DMS153 (cell line): ENCODE results near the gene CCR6.
A peak's percentile ranks its signal among the peaks of the same experiment; 100 is the strongest.
"Not testable (repeated sequence)": the region's sequence is repeated elsewhere in the genome, so short reads cannot be mapped to it uniquely, and the experiment has no call there.

Experiments
- DNase-seq: peaks from one replicate; lab custom pipeline; 2025; lab: John Stamatoyannopoulos, UW

Gene CCR6

DNA sequence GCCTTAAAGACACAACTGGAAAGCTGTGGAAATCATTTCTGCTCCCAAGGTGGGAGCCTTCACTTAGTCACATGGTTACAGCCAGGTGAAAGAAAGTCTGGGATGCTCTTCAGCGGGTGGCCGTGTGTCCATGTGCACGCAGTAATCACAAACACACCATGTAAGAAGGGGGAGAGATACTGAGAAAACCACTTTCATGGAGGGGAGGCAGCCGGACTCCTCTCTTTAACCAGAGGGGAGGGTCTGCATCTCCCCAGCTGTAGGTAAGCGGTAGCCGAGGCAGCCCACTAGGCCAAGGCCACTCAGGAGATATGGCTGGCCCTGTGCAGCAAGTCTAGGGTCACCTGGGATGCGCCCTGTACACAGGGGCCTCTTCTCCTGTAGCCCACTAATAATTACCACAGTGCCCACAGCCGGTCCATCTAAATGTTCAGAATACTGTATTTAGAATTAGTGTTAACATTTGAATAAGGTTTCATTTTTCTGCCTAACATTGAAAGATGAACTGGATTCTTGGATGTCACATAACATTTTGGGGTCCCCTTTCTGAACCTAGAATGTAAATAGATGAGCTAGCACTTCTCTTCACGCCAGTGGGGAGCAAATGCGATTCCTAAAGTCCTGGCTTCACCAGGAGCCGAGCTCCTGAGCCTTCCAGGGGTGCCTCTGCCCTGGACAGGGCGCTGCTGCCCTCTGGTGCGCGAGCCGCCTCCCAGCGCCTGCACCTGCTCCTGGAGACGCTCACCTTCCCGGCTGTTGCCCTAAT is 19.0 kb downstream of the CCR6 start:
- DNase-seq: peak; percentile 9

DNA sequence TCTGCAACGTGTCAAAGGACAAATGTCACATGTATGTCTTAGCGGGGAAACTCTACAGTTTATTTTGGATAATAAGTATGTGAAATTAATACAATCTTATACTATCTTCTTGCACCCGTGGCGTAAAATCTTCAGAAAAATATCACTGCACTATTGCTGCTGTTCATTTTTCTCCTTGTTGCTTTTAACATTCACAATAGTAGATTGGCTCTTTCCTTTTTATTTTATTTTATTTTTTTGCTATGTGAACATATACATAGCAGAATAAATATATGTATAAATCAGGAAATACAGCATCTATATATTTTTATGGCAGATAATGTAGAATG is 19.5 kb downstream of the CCR6 start:
- no peak for DNase-seq

DNA sequence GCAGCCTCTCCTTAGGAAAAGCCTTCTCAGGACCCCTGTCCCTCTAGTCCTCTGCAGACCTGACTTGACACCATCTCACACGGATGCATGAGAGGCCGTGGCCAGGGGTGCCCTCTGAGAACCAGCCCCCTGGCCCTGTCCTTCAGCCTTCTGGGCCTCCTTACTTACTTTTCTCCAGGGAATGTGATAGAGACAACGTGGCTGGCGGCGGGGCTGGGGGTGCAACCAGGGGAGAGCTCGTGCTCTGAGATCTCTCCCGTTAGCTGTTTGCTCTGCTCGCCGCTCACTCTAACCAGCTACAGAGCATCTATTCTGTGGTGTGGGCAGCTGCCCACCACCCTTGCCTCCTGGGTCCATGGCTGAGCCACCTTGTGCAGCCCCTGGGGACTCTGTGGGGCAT is 20.1 kb downstream of the CCR6 start:
- DNase-seq: no peak

DNA sequence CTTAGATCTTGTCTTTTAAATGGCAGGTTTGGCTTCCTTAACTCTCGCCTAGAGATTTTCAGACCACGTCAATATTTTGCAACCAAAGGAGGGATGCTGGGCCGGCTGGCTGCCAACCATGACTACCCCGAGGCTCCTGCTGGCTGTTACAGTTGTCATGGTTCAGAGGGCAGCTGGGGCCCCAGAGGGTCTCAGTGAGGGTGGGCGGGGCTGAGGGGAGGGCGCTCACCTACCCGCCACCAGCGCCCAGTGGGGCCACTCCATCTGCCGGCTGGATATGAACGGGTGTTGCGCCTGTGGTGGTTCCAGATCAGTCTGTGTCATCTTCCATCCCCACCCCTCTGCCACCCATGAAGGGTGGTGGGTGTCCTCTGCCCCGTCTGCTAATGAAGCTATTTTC is 22.6 kb downstream of the CCR6 start:
- no peak for DNase-seq

DNA sequence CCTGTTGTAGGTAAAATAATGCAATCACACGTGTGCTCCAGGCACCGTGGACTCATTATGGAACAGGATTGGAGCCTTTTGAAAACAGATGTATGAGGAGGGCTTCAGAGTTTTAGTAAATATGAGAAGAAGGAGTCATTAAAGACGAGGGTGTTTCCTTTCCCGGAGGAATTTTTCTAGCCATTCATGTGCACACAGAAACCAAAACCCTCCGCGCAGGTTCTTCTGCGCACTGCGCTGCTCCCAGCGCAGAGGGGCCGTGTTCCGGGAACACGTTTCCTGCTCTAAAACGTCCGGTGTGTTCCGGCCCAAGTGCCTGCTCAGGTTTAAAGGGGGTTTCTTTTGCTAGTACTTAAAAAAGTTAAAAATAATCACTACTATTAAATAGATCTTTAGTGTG is 23.2 kb downstream of the CCR6 start:
- peak; percentile 15 for DNase-seq

DNA sequence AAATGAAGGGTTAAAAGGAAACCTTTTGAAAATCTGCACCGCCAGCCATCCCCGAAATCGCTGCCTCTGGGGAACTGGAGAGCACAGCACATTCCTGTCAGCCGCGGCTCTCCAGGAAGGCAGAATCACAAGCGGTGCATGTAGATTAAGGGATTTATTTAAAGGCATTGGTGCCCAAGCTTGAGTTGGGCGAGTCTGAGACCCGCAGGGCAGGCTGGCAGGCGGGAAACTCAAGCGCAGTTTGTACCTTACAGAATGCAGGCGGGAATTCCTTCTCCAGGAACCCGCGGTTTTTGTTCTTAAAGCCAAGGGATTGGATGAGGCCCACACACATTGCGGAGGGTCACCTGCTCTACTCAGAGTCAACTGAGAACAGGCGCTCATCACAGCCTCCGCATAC is 24.1 kb downstream of the CCR6 start:
- no peak for DNase-seq

DNA sequence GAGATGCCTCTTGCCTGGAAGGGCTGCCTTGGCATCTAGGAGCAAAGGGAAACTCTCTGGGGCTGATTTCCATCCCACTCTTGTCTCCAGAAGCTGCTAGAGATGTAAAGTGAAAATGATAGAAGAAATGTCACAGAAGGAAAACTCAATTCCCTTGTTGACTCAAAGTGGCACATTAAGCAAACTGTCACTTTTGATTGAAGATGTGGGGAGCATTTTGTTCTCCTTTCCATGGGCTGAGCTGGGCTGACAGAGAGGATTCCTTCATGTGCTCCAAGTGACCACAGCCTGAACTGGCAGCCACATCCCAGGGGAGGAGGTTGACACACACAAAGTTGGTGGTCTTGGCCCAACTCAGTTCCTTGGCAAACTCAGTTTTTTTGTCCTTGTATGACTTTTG is 25.1 kb downstream of the CCR6 start:
- no peak for DNase-seq

DNA sequence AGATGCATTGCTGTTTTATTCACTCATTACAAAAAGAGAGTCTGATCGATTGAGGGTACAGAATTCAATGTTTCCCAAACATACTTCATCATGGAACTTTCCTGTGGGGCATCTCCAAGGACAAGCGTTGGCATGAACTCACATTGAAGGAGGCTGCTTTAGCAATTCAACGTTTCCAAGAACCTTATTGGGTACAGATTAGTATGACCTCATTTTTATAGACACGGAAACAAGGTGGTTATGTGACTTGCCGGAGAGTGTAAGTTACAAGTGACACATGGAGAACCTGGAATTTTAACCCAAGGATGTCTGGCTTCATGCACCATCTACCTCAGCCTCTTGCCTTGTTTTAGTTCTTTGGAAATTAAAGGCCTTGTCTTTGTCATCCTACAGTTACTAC is 26.1 kb downstream of the CCR6 start:
- DNase-seq: no peak

DNA sequence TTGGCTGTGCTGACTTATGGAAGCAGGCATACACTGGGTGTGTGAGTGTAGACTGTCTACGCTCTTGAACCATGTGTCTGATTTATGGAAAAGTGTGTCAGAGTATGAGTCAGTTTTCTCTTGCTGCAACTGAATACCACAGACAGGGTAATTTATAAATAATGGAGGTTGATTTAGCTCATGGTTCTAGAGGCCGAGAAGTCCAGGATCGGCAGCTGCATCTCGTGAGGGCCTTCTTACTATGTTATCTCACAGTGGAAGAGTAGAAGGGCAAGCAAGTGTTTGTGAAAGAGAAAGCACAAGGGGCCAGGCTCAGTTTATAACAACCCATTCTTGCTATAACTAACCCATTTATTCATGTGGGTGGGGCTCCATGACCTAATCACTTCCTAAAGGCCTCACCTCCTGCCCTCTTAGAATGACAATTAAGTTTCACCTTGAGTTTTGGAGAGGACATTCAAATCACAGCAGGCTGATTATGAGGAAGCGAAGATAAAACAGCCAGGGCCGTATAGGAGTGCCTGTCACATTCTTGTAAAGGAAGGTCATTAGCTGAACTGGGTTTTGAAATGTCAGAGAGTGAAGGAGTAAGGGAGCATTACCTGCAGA is 28.1 kb downstream of the CCR6 start:
- DNase-seq: no peak

DNA sequence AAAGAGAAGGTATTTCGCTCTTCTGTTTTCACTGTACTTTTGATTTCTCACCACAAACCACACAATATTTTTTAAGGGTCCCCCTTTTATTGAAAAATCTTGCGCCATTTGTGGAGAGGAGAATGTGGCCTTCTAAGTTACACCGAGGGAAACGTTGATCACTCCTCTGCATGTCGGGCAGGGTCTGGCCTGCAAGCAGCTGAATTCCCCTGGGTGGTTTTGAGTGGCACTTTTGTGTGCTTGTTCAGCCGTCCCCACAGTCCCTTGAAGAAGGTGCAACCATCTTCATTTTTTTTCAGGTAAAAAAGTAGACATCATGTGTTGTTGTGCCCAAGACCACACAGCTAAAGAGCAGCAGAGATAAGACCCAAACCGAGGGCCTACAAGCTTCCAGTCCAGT is 28.8 kb downstream of the CCR6 start:
- no peak for DNase-seq

DNA sequence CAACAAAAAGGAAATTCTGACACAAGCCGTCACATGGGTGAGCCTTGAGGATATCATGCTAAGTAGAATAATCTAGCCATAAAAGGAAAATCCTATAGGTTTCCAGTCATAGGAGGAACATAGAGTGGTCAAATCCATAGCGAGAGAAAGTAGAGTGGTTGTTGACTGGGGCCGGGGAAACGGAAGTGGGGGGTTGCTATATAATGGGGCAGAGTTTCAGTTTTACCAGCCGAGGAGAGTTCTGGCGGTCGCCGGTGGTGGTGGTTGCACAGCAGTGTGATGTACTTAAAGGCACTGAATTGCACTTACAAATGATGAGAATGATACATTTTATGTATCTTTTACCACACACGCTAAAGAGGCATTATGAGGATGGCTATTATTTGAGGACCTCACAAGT is 30.0 kb downstream of the CCR6 start:
- DNase-seq: no peak

DNA sequence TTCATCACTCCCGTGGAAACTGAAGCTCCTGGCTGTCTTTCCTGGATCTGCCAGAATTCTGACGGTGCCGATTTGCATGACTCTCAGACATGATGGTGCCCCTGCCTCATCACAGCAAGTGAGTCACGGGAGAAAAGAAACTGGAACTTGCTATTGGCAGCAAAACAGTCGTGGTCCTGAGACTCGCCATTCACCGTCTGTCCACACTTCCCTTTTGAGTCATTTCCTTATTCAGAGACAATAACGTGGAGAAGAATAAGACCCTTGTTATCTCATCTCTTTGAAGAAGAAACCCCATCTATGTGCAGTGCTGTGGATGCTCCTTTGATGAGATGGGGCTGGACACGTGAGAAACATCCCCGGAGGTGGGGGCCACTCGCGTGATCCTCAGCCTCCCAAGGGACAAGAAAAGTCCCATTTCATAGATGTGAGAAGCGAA is 30.6 kb downstream of the CCR6 start:
- no peak for DNase-seq

DNA sequence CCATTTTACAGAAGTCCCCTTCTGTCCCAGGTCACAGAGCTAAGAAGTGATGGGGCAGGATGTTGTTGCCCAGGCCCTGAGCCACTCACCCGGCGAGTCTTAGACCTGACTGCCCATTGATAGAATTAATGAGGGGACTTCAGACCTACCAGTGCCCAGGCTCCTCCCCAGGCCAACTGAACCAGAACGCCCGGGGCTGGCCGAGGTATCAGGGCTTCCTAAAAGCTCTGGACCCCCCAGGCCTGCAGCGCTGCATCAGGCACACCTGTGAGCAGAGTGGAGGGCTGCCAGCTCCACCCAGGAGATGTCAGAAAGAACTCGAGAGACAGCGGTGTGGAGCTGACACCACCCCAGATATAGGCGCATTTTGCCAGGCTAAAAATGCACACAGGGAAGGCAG is 31.4 kb downstream of the CCR6 start:
- DNase-seq: no peak

DNA sequence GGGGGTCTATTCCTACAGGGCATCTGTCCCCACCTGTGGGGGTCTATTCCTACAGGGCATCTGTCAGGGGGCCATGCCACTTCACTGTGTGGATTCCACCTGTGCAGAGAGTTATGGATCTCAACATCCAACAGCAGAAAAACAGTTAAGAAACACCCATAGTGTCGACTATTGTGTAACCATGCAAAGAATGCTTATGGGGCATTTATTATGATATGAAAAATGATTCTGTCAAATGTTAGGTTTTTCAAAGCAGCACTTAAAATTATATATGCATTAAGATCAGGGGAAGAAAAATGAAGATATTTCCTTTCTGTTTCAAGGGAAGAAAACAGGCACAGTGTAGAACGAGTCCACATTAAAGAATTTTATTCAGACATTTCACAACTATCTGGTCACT is 32.0 kb downstream of the CCR6 start:
- DNase-seq: no peak

DNA sequence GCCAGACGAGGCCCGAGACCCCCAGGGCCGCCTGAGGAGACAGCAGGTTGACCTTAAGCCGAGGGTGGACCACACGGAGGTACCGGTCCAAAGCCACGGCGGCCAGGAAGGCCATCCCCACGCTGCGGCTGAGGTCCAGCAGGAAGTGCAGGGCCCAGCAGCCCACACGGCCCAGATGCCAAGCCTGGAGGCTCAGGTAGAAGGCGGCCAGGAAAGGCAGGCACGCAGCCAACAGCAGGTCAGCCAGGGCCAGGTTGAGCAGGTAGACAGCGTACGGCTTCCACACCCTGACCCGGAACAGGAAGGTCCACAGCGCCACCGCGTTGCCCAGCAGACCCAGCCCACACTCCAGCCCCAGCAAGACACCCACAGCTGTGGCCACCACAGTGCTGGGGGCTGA is 34.5 kb downstream of the CCR6 start:
- DNase-seq: no peak

DNA sequence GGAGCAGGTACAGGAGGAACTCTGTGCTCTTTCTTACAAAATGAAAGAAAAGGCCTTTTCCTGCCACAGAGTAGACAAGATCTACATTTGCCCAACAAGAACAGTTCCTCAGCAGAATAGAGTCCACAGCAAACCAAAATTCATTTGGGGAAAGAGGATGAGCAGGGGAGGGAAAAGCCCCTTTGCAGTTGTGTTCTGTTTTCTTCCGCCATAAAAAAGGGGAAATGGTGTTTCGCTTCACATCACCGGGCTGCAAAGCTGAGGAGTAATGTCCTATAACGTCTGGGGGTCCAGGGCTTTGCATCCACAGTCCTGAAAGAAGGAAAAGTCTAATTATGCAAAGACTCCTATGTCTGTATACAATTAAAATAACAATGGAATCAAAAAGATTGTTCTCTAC is 35.0 kb downstream of the CCR6 start, which contains the start of gene GPR31:
GPR31 (minus strand) TSS at position 118 of the 400 bp plus-strand sequence. CDS start 149 bp downstream, outside the sequence.
- no peak for DNase-seq

DNA sequence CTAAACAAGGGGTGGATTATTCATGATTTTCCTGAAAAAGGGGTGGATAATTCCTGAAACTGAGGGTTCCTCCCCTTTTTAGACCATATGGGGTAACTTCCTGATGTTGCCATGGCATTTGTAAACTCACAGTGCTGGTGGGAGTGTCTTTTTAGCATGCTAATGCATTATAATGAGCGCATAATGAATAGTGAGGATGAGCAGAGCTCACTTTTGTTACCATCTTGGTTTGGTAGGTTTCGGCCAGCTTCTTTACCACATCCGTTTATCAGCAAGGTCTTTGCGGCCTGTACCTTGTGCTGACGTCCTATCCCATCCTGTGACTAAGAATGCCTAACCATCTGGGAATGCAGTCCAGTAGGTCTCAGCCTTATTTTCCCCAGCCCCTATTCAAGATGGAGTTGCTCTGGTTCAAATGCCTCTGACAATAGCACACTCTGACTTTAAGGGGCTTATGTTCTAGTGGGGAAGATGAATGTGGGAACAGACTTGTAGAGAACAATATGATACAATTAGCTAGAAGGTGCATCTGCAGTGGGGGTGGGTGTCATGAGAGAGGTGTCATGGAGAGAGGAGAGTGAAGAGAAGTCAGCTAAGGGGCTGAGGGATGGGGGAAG is 39.1 kb downstream of the CCR6 start:
- no peak for DNase-seq

DNA sequence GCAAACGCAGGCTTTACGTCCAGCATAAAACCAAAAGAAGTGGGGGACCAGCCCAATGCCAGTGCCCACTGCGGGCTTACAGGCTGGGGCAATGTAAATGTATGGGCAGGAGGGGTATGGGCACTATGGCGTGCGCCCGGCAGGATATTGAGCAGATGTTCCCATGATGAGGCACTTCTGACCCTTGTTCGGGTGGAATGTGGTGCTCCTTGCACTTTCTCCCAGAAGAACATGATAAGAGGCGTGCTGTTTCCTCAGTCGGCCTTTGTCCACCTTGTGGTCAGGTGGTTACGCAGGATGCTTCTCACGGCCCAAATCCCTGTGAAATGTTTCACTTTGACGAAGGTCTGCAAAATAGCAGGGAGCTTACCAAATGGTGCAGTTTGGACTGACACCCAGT is 39.7 kb downstream of the CCR6 start:
- DNase-seq: no peak

DNA sequence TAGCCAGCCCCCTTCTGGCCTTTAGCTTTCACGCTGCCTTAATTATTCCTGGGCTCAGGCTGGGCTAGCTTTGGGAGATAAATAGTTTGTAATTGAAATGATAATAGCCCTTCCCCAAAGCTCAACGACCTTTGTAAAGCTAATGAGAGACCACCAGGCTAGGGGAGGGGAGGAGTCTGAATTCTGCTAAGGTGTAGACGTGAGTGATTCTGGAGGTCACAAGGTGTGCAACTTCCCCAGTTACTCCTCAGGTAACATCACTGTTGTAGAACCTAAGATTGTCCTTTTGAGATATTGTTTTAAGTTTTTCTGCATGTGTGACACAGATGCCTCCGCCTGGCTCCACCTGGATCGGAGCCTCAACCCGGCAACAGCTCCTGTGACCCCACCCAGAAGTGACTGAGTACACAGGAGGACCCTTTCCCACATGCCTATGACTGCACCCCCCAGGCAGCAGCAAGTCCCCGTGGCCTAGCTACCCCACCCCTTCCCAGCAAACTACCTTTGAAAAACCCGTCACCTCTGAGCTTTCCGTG is 40.6 kb downstream of the CCR6 start:
- no peak for DNase-seq

DNA sequence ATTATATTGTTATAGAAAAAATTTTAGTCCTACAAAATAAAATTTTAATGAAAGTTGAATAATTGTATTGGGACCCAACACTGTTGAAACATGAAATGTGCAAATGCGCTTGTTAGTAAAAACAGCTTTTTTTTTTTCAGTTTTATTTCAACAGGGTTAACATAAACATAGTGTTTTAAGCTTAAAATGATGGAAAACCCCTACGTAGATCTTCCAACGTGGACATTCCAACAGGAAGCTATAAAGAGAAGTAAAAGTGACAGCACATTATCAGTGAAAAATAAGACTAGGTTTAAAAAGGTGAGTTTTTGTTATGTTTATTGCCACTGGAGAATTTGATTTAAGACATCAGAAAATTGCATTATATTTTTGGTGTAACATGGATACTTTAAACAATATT is 41.4 kb downstream of the CCR6 start:
- DNase-seq: no peak

DNA sequence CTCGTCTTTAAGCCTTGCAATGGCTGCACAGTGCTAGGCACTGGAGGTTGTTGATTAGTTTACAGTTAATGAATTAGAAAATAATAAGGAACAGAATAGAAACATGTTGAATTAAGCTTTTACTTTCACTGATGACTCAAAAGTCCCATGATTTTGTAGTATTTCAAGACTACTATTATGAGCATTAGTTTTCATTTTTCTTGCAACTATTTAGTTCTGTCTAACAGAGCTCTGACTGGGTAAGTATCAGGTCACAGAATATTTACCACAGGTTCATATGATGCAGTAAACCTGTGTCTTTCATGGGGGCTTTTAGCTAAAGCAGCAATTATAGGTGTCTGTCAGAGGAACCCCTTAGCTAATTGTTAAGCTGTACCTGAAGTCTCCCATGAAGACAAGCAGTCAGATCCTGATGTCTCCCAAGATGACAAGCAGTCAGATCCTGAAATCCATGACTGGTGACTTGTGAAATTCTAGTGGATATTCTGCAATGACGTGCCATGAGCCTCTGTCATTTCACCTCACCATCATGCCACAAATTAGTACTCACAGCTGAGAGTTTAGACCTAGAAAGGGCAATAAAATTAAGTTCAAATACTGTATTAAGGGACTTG is 43.1 kb downstream of the CCR6 start:
- no peak for DNase-seq

DNA sequence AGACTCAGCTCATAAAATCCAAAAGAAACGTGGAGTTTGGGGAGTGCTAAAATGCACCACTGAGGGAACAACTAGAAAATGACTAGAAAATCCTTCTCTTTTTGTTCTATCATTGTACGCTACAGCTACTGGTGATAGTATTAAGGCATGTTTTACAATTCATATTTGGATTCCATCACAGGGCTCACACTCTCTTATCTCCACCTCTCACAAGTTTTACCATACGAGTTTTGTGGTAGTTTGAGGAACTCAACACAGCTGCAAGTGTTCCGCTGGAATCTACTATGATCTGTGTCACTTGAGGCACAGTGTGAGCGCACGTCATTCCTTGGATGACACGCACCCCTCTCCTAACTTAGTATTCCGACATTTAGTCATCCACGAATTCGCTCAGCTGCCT is 44.8 kb downstream of the CCR6 start:
- DNase-seq: not testable (repeated sequence)

DNA sequence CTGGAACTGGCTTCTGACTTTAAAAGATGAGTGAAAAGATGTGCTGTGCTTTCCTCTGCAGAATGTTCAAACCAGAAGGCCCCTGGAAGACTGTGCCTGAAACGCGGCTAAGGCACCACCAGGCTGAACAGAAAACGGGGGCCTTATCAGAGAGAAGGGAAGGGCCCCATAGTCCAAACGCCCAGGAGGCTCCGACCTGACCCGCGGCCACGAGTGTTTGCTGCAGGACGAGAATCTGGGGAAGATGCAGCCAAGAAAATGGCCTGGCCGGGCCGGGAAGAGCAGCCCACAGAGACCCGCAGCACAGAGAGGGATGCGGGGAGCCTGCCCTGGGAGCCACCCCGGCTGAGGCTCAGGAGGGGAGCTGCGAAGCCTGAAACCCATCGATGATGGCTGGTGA is 45.4 kb downstream of the CCR6 start:
- DNase-seq: not testable (repeated sequence)
